NCI-H510A treated with DMSO at 0.1 percent for 48 hours (cell line): ENCODE data around the gene CCL27.

ENCODE experiments used
- DNase-seq: peaks from one replicate; lab custom pipeline; 2025; lab: John Stamatoyannopoulos, UW

Gene CCL27

GRCh38 chr9:34684145-34684544 is 21.7 kb upstream of the CCL27 start:
- no peak for DNase-seq

GRCh38 chr9:34675869-34676268 is 13.4 kb upstream of the CCL27 start:
- DNase-seq: no peak

- DNase-seq: peak; percentile 35
Observed at GRCh38 chr9:34675048-34675714, 12.7 kb upstream of the CCL27 start.

GRCh38 chr9:34674440-34674839 is 12.0 kb upstream of the CCL27 start:
- DNase-seq: no peak

- DNase-seq: no peak
Observed at GRCh38 chr9:34671307-34671706, 8.8 kb upstream of the CCL27 start.

- no peak for DNase-seq
Observed at GRCh38 chr9:34669809-34670562, 7.5 kb upstream of the CCL27 start.

GRCh38 chr9:34665381-34666250 is 3.2 kb upstream of the CCL27 start:
- DNase-seq: peak; percentile 83

- no peak for DNase-seq
Observed at GRCh38 chr9:34665067-34665380, 2.6 kb upstream of the CCL27 start.

GRCh38 chr9:34664281-34665066 is 2.0 kb upstream of the CCL27 start:
- peak; percentile 7 for DNase-seq

- no peak for DNase-seq
Observed at GRCh38 chr9:34663303-34663605, 797 bp upstream of the CCL27 start.

GRCh38 chr9:34659592-34660253 is 2.7 kb downstream of the CCL27 start:
- no peak for DNase-seq

GRCh38 chr9:34658461-34658860 is 4.0 kb downstream of the CCL27 start:
- no peak for DNase-seq

GRCh38 chr9:34656992-34657391 is 5.5 kb downstream of the CCL27 start:
- no peak for DNase-seq

- DNase-seq: no peak
Observed at GRCh38 chr9:34655394-34655793, 7.1 kb downstream of the CCL27 start.

GRCh38 chr9:34654323-34655051 is 8.0 kb downstream of the CCL27 start:
- DNase-seq: no peak

GRCh38 chr9:34653151-34654072 is 9.0 kb downstream of the CCL27 start:
- no peak for DNase-seq

- DNase-seq: no peak
Observed at GRCh38 chr9:34652602-34653000, 9.9 kb downstream of the CCL27 start.

- DNase-seq: peak; percentile 31
Observed at GRCh38 chr9:34651876-34652601, 10.4 kb downstream of the CCL27 start, which contains the start of gene IL11RA. Gene IL11RA (plus strand): TSS chr9:34652185. CDS start chr9:34655218, 3,033 bp downstream.

GRCh38 chr9:34651321-34651720 is 11.1 kb downstream of the CCL27 start:
- DNase-seq: no peak
